Measurements from ENCODE around the gene FUT8.
"Not testable (repeated sequence)": the region's sequence is repeated elsewhere in the genome, so short reads cannot be mapped to it uniquely, and the experiment has no call there.

Gene FUT8

GRCh38 chr14:65664436-65664835 is 251.9 kb downstream of the FUT8 start:
- Histone ChIP-seq H3K27ac (ENCODE audit: poor library complexity, severe bottlenecking) (no peak overlapping the region), H3K9me3 (ENCODE audit: severe bottlenecking) (no peaks in the 10 kb centered on the region), H3K4me1 (ENCODE audit: insufficient read depth, poor library complexity, severe bottlenecking) (no peaks in the 10 kb centered on the region), H3K4me3 (ENCODE audit: severe bottlenecking) (no peak overlapping the region), H3K27me3 (ENCODE audit: insufficient read depth, poor library complexity, severe bottlenecking) (no peaks in the 10 kb centered on the region), H3K36me3 (ENCODE audit: low read depth) (no peaks in the 10 kb centered on the region)
- TF ChIP-seq CTCF (IDR thresholded peaks at IDR 0.05; ENCODE audit: poor library complexity, severe bottlenecking), result no peak
- ATAC-seq (ENCODE audit: low read depth), result no peak
- no peak for DNase-seq (ENCODE audit: low spot score)

GRCh38 chr14:65676361-65677014 is 264.0 kb downstream of the FUT8 start:
- H3K36me3 ChIP-seq (ENCODE audit: low read depth), result no peaks in the 10 kb centered on the region
- H3K4me3 ChIP-seq (ENCODE audit: severe bottlenecking), result no peak overlapping the region
- H3K4me1 ChIP-seq (ENCODE audit: insufficient read depth, poor library complexity, severe bottlenecking), result no peaks in the 10 kb centered on the region
- H3K27ac ChIP-seq (ENCODE audit: poor library complexity, severe bottlenecking), result no peak overlapping the region
- no peak for TF ChIP-seq CTCF (IDR thresholded peaks at IDR 0.05; ENCODE audit: poor library complexity, severe bottlenecking)
- no peak for ATAC-seq (ENCODE audit: low read depth)
- no peak for DNase-seq (ENCODE audit: low spot score)
- H3K9me3 ChIP-seq (ENCODE audit: severe bottlenecking), result no peaks in the 10 kb centered on the region
- no peaks in the 10 kb centered on the region for H3K27me3 ChIP-seq (ENCODE audit: insufficient read depth, poor library complexity, severe bottlenecking)

- Histone ChIP-seq H3K27me3 (ENCODE audit: insufficient read depth, poor library complexity, severe bottlenecking) (no peaks in the 10 kb centered on the region), H3K4me3 (ENCODE audit: severe bottlenecking) (no peak overlapping the region)
Measured at GRCh38 chr14:65685572-65685971, 273.0 kb downstream of the FUT8 start.

GRCh38 chr14:65686761-65687160 is 274.2 kb downstream of the FUT8 start:
- Histone ChIP-seq H3K36me3 (ENCODE audit: low read depth) (no peaks in the 10 kb centered on the region), H3K4me1 (ENCODE audit: insufficient read depth, poor library complexity, severe bottlenecking) (no peaks in the 10 kb centered on the region), H3K27me3 (ENCODE audit: insufficient read depth, poor library complexity, severe bottlenecking) (no peaks in the 10 kb centered on the region), H3K4me3 (ENCODE audit: severe bottlenecking) (no peak overlapping the region), H3K27ac (ENCODE audit: poor library complexity, severe bottlenecking) (no peak overlapping the region), H3K9me3 (ENCODE audit: severe bottlenecking) (no peaks in the 10 kb centered on the region)
- no peak for TF ChIP-seq CTCF (IDR thresholded peaks at IDR 0.05; ENCODE audit: poor library complexity, severe bottlenecking)
- ATAC-seq (ENCODE audit: low read depth) (no peak), DNase-seq (ENCODE audit: low spot score) (no peak)

More at GRCh38 chr14:65685572-65685971, 273.0 kb downstream of the FUT8 start:
- ATAC-seq (ENCODE audit: low read depth) (no peak), DNase-seq (ENCODE audit: low spot score) (no peak)
- Histone ChIP-seq H3K9me3 (ENCODE audit: severe bottlenecking) (no peaks in the 10 kb centered on the region), H3K27ac (ENCODE audit: poor library complexity, severe bottlenecking) (no peak overlapping the region), H3K36me3 (ENCODE audit: low read depth) (no peaks in the 10 kb centered on the region), H3K4me1 (ENCODE audit: insufficient read depth, poor library complexity, severe bottlenecking) (no peaks in the 10 kb centered on the region)
- TF ChIP-seq CTCF (IDR thresholded peaks at IDR 0.05; ENCODE audit: poor library complexity, severe bottlenecking), result no peak

- no peaks in the 10 kb centered on the region for H3K9me3 ChIP-seq (ENCODE audit: severe bottlenecking)
- H3K4me3 ChIP-seq (ENCODE audit: severe bottlenecking), result no peak overlapping the region
- no peaks in the 10 kb centered on the region for H3K36me3 ChIP-seq (ENCODE audit: low read depth)
- TF ChIP-seq CTCF (IDR thresholded peaks at IDR 0.05; ENCODE audit: poor library complexity, severe bottlenecking), result no peak
- H3K4me1 ChIP-seq (ENCODE audit: insufficient read depth, poor library complexity, severe bottlenecking), result no peaks in the 10 kb centered on the region
- H3K27me3 ChIP-seq (ENCODE audit: insufficient read depth, poor library complexity, severe bottlenecking), result no peaks in the 10 kb centered on the region
- DNase-seq (ENCODE audit: low spot score) (no peak), ATAC-seq (ENCODE audit: low read depth) (no peak)
- no peak overlapping the region for H3K27ac ChIP-seq (ENCODE audit: poor library complexity, severe bottlenecking)
Measured at GRCh38 chr14:65689070-65689469, 276.5 kb downstream of the FUT8 start.

GRCh38 chr14:65692566-65692965 is 280.0 kb downstream of the FUT8 start:
- not testable (repeated sequence) for H3K4me1 ChIP-seq (ENCODE audit: insufficient read depth, poor library complexity, severe bottlenecking); H3K4me3 ChIP-seq (ENCODE audit: severe bottlenecking); H3K36me3 ChIP-seq (ENCODE audit: low read depth); ATAC-seq (ENCODE audit: low read depth); H3K27ac ChIP-seq (ENCODE audit: poor library complexity, severe bottlenecking); H3K27me3 ChIP-seq (ENCODE audit: insufficient read depth, poor library complexity, severe bottlenecking); DNase-seq (ENCODE audit: low spot score); H3K9me3 ChIP-seq (ENCODE audit: severe bottlenecking)

Data from RWPE2 (cell line).